Ascending aorta (tissue), 2 donors: ENCODE measurements around the gene AIF1L. TPM values are rescaled to one million over a fixed set of nuclear protein-coding genes. Genes with fewer than 3 reads are reported as not detected.

Experiments
- DNase-seq, 2 donors: peaks; one replicate each; pipeline ENCODE4 v3.0.0-alpha.2; 2019; ENCODE audit warnings: low spot score in 2 of 2
- H3K27ac ChIP-seq, 2 donors: fragments of 200-600 bp; sonication (generic); one replicate each; pipeline ENCODE4 v1.5.1; 2016 to 2017; ENCODE audit warnings: mild to moderate bottlenecking in 1 of 2
- H3K27me3 ChIP-seq: fragments of 200-600 bp; sonication (generic); one replicate; pipeline ENCODE4 v1.5.1; 2017
- H3K36me3 ChIP-seq, 2 donors: fragments of 200-600 bp; sonication (generic); one replicate each; pipeline ENCODE4 v1.5.1; 2016
- H3K4me1 ChIP-seq, 2 donors: fragments of 200-600 bp; sonication (generic); one replicate each; pipeline ENCODE4 v1.5.1; 2016 to 2017; ENCODE audit warnings: mild to moderate bottlenecking in 1 of 2
- H3K4me3 ChIP-seq, 2 donors: fragments of 200-600 bp; sonication (generic); one replicate each; pipeline ENCODE4 v1.5.1; 2016 to 2017; ENCODE audit warnings: mild to moderate bottlenecking in 1 of 2
- H3K9me3 ChIP-seq, 2 donors: fragments of 200-600 bp; sonication (generic); one replicate each; pipeline ENCODE4 v1.5.1; 2016
- CTCF ChIP-seq, 3 experiments: fragments of 200-600 bp in 2 of 3; fragments of 450-650 bp in 1 of 3; sonication (generic) in 2 of 3; IDR thresholded peaks; one replicate each; pipeline ENCODE4 v1.5.1; 2016 to 2019; ENCODE audit warnings: antibody characterized with exemption in 3 of 3, mild to moderate bottlenecking in 1 of 3, moderate library complexity in 1 of 3
- intact Hi-C: fragments of 100-400 bp; cut with DNase I; formaldehyde crosslinking; loops from one replicate; pipeline ENCODE4 v1.15.1; 2023
- total RNA-seq: library from RNA; depleted of rRNA; stranded (reverse); fragments of >200 nt; gene quantifications from one replicate; pipeline ENCODE4 v1.1.0, GENCODE V29; 2016

AIF1L gene
- total RNA-seq, 1 donor from 2014 or later: 30.5 TPM

DNA sequence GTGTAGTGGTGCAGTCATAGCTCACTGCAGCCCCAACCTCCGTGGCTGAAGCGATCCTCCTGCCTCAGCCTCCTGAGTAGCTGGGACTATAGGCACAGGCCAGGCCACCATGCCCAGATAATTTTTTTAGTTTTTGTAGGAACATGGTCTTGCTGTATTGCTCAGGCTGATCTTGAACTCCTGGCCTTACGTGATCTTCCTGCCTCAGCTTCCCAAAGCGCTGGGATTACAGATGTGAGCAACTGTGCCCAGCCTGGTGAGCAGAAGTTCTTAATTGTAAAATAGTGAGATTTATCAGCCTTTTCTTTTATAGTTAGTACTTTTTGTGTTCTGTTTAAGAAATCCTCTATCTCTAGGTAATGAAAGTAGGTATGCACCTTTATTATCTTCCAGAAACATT, 71.6 kb downstream of the AIF1L start:
- no peaks in the 10 kb centered on the region for H3K27me3 ChIP-seq
- H3K9me3 ChIP-seq: no peaks in the 10 kb centered on the region
- TF ChIP-seq CTCF (IDR thresholded peaks at IDR 0.05): no peak
- H3K27ac ChIP-seq: no peak overlapping the region
- intact Hi-C loops: no loop called here
- no peak overlapping the region for H3K4me3 ChIP-seq
- H3K4me1 ChIP-seq: no peaks in the 10 kb centered on the region
- no peak for DNase-seq
- H3K36me3 ChIP-seq: peaks cover 23 to 46% of the 10 kb centered on the region in 2 donors

GRCh38 chr9:131169563-131170240, 73.4 kb downstream of the AIF1L start:
- no peak for TF ChIP-seq CTCF (IDR thresholded peaks at IDR 0.05)
- intact Hi-C loops: no loop called here

More at GRCh38 chr9:131169563-131170240, 73.4 kb downstream of the AIF1L start:
- Histone ChIP-seq H3K27ac (no peak overlapping the region), H3K9me3 (no peaks in the 10 kb centered on the region), H3K4me1 (no peaks in the 10 kb centered on the region), H3K27me3 (no peaks in the 10 kb centered on the region), H3K4me3 (no peak overlapping the region), H3K36me3 (peaks cover 16 to 41% of the 10 kb centered on the region in 2 donors)
- no peak for DNase-seq

Other genes starting within 250 kb of the AIF1L start
- not detected for gene QRFP, start 199.7 kb upstream of the AIF1L start, total RNA-seq
- gene FIBCD1, start 157.3 kb upstream of the AIF1L start, total RNA-seq: not detected
- gene LAMC3, start 87.4 kb upstream of the AIF1L start, total RNA-seq: 1.6 TPM
- gene NUP214, start 29.1 kb downstream of the AIF1L start, total RNA-seq: 234 TPM
- gene FAM78A, start 180.0 kb downstream of the AIF1L start, total RNA-seq: 6.2 TPM
- gene PLPP7, start 193.2 kb downstream of the AIF1L start, total RNA-seq: 15.8 TPM